GM12801 (cell line): ENCODE data around the gene SCAMP1.

ENCODE experiments used
- CTCF ChIP-seq: IDR thresholded peaks from one replicate; pipeline ENCODE4 v1.5.1; 2011; ENCODE audit warnings: control low read depth; ENCODE audit not compliant: insufficient read length; ENCODE audit errors: extremely low read depth

SCAMP1 gene

DNA sequence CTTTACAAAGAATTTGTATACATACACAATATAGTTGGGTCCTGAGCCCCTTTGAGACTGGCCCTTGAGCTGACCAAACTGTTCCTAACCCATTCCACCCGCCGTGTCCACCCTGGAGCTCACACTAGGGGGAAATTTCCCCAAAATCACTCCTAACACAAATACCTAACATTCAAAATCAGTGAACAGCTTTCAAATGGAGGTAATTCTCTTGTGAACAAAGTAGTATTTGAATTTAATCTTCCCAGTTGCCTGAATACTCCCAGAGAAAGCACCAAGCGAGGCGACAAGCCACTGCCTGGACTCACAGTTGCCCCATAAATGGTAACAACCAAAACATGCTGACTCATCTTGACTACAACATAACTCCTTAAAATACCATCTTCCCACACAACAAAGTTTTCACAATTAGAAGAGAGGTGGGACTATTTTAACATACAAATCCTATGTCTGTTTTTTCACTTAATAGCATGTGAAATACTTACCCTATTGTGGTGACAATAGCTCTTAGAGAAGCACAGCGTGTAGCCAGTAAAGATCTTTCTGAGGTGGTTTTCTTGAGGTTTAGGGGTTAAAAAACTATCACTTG, 31.7 kb upstream of the SCAMP1 start:
- TF ChIP-seq CTCF = no peak

DNA sequence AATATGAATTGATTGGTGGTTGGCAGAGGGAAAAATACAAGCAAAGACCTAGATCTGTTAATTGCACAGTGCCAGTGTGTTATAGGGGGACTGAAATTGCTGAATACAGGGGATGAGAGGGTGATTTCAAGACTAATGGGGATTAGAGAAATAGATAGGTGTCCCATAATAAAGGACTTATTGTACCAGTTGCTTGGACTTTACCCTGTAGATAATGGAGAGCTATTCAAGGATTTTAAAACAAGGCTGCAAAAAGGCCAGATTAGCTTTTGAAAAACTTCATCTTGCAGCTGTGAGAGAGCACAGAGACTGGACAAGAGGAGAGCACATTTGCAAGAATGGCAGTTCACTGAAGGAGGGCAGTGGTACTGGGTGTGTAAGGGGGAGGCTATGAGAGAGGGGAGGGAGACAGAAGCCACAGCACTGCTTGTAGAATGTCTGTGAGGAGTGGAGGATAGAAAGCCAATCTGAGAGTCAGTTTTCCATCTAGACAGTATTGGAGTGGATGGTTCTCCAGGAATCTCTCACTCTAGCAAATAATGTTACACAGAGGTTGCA, 28.8 kb upstream of the SCAMP1 start:
- no peak for TF ChIP-seq CTCF

DNA sequence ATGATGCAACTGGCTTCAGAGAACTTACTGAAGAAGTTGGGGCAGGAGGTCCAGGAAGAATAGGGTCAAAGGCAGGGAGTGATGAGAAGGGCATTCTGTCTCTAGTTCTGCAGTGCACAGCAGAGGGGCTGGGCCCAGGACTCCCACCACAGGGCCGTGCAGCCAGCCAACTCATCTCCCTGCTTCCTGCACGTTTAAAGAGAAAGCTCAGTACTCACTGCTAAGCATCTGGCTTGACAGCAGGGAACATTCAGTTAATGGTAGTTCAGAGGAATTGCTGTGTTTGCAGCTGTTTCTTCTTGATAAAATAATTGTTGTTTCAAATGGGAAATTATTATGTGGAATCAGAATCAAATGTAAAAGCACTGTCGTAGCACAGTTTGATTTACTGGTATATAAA, 25.6 kb upstream of the SCAMP1 start:
- no peak for TF ChIP-seq CTCF

DNA sequence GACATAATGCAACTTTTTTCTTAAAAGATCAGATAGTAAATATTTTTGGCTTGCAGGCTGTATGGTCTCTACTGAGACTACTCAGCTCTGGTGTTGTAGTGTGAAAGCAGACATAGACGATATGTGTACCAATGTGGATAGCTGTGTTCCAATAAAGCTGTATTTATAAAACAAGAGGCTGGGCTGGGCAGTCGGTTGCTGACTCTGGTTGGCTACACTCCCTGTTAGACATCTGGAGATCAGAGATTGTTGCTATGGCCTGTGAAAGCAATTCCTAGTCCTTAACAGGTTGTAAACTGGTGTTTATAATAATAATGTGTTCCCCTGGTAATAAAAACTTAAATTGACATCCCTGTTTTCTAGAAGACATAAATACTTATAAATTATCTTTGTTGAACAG, 24.4 kb upstream of the SCAMP1 start:
- no peak for TF ChIP-seq CTCF

- TF ChIP-seq CTCF = no peak
Observed at GRCh38 chr5:78336698-78337097, 23.7 kb upstream of the SCAMP1 start.

DNA sequence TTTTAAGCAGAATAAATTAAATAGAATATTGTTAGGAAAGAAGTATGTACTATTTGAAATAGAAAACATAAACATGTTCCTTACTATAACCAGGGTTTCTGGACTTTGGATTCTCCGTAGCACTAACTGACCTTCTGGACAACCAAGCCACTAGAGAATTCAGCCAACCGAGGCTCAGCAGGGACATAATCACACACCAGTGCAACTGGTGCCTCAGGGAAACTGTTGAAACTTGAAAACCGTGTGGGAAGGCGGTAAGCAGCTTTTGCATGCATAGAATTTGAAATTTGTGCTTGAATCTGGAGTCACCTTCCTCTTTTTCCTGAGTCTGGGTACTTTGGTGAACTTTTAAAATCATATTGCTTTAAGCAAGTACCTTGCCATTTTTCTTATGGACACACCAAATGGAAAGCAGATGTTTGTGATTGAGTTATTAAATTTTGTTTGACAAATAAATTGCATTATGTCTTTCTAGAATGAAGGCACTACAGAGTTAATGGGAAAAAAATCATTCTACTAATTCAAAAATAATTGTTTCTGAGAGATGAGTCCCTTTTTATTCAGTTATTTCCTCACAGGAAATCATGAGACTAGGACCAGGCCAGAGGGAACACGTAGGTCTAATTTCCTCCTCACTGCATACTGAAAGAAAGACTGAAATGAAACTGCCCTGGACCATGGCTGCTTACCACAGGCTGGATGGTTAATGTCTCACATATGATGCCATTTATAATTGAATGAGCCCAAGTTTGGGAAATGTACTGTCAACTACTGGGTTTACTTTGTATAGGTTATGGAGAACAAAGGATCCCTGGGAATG, 20.6 kb upstream of the SCAMP1 start:
- no peak for TF ChIP-seq CTCF

DNA sequence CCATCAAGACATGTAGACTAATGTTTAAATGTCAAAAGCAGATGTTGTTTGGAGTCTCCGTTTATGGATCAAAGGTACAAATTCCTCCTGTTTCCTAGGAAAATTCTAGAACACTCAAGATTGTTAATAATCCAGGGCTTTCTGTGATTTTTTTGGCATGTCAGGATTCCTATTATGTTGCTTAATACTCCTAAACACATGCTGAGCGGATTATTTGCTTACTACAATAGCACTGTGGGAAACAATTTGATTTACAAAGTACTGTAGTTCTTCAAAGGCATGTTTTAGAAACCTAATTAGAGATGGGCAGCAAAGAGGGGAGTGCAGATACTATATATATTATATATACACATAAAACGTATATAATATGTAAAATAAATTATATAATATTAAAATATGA, 19.0 kb upstream of the SCAMP1 start:
- TF ChIP-seq CTCF = no peak
